Calu3 (cell line): ENCODE results near the gene TRIM71. TPM values are rescaled to one million over a fixed set of nuclear protein-coding genes. Genes with fewer than 3 reads are reported as not detected.

Source experiments
- BruUV-seq: library from RNA; stranded (reverse); fragments of 400-500 nt; replicated peaks from 2 replicates; lab custom pipeline; 2021; lab: Mats Ljungman, UMichigan
- CTCF ChIA-PET: fragments of 300-600 bp; sonication (Branson Sonifier 250); formaldehyde crosslinking; loops from one replicate; lab custom pipeline; 2022; ENCODE audit warnings: antibody characterized with exemption; lab: Charles Lee
- DNase-seq: peaks from one replicate; pipeline ENCODE4 v3.0.0; 2022
- H3K27ac Mint-ChIP-seq: one replicate; pipeline ENCODE4 v1.8.0; 2022; ENCODE audit warnings: mixed read lengths; ENCODE audit not compliant: unreplicated experiment
- H3K27me3 Mint-ChIP-seq: one replicate; pipeline ENCODE4 v1.8.0; 2022; ENCODE audit warnings: mixed read lengths; ENCODE audit not compliant: unreplicated experiment
- H3K36me3 Mint-ChIP-seq: one replicate; pipeline ENCODE4 v1.8.0; 2022; ENCODE audit warnings: mild to moderate bottlenecking, moderate library complexity, mixed read lengths; ENCODE audit not compliant: insufficient read depth, unreplicated experiment
- H3K4me1 Mint-ChIP-seq: one replicate; pipeline ENCODE4 v1.8.0; 2022; ENCODE audit warnings: mild to moderate bottlenecking, low read depth, mixed read lengths; ENCODE audit not compliant: unreplicated experiment
- H3K4me3 Mint-ChIP-seq: one replicate; pipeline ENCODE4 v1.8.0; 2022; ENCODE audit warnings: mild to moderate bottlenecking, low read depth, moderate library complexity, mixed read lengths; ENCODE audit not compliant: unreplicated experiment
- H3K9me3 Mint-ChIP-seq: one replicate; pipeline ENCODE4 v1.8.0; 2022; ENCODE audit warnings: low read depth, mixed read lengths; ENCODE audit not compliant: unreplicated experiment
- intact Hi-C: fragments of 100-400 bp; cut with micrococcal nuclease; formaldehyde crosslinking; loops from one replicate; pipeline ENCODE4 v1.10.0; 2022; ENCODE audit not compliant: unreplicated experiment
- total RNA-seq: library from RNA; stranded (reverse); gene quantifications from 2 replicates; pipeline ENCODE4 v1.2.3, GENCODE V29; 2022
- TF ChIP-seq, protein P1 (sequence below): fragments of 200-600 bp; IDR thresholded peaks from one replicate; pipeline ENCODE4 v1.8.0; 2022; ENCODE audit warnings: antibody characterized with exemption; ENCODE audit not compliant: unreplicated experiment

TRIM71 gene
- total RNA-seq, 1 experiment from 2014 or later: not detected

DNA sequence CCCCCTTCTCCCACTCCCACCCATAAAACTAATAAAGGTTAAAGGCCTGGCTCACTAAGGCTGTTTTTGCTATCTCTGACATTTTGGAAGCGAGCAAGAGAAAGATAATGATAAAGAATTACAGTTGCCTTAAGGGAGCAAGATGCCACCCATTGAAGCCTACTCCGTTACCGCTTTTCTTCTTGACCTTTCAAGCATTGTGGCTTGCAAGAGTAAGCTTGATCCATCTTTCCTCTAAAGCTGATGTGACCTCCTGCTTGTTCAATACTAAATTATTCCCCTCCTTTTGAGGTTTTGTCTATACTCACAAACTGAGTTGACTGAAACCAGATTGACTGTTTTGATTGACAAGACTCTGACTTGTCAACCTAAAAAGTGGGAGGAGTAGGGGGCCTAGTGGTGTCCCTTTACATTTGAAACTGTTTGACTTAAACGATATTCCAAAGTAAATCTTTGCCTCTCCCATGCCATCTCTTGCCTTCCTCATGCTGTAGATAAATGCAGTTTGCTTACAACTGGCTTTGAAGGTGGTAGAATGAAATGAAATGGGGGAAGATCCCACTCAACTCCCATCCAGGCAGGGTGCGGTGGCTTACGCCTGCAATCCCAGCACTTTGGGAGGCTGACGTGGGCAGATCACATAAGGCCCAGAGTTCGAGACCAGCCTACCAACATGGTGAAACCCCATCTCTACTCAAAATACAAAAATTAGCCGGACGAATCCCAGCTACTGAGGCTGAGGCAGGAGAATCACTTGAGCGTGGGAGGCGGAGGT lies 8.0 kb downstream of the TRIM71 start:
- Mint-ChIP-seq H3K27ac (no peak overlapping the region), H3K4me1 (no peaks in the 10 kb centered on the region), H3K4me3 (no peak overlapping the region), H3K27me3 (peaks cover 42% of the 10 kb centered on the region), H3K36me3 (no peaks in the 10 kb centered on the region), H3K9me3 (no peaks in the 10 kb centered on the region)
- no peak for DNase-seq
- intact Hi-C loops: no loop called here
- CTCF ChIA-PET: no interaction called here
- BruUV-seq: no TSS peak
- TF ChIP-seq, protein P1, sequence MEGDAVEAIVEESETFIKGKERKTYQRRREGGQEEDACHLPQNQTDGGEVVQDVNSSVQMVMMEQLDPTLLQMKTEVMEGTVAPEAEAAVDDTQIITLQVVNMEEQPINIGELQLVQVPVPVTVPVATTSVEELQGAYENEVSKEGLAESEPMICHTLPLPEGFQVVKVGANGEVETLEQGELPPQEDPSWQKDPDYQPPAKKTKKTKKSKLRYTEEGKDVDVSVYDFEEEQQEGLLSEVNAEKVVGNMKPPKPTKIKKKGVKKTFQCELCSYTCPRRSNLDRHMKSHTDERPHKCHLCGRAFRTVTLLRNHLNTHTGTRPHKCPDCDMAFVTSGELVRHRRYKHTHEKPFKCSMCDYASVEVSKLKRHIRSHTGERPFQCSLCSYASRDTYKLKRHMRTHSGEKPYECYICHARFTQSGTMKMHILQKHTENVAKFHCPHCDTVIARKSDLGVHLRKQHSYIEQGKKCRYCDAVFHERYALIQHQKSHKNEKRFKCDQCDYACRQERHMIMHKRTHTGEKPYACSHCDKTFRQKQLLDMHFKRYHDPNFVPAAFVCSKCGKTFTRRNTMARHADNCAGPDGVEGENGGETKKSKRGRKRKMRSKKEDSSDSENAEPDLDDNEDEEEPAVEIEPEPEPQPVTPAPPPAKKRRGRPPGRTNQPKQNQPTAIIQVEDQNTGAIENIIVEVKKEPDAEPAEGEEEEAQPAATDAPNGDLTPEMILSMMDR: no peak

DNA sequence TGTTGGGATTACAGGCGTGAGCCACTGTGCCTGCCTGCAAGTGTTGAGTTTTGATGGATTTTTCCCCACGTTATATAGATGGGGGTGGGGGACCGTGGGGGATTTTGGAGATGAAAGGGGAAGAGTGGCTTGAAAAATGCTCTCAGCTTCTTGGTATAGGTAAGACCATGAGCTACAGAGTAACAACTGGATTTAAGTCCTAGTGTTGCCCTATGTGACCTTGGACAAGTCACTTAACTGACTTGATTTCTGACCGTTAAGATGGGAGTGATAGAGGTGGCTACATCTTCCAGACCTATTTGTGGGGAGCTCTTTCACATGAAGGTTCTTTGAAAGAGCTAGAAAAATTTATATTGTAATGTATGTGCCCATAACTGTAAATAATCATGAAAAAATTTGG lies 13.3 kb downstream of the TRIM71 start:
- no TSS peak for BruUV-seq
- Mint-ChIP-seq H3K27ac (no peak overlapping the region), H3K9me3 (no peaks in the 10 kb centered on the region), H3K4me1 (no peaks in the 10 kb centered on the region), H3K27me3 (peaks cover 21% of the 10 kb centered on the region), H3K36me3 (no peaks in the 10 kb centered on the region), H3K4me3 (no peak overlapping the region)
- TF ChIP-seq, protein P1: no peak
- intact Hi-C loops: no loop called here
- CTCF ChIA-PET: interaction anchor here (0.5 kb wide), 1 partner anchor 244 kb away, joined by 3 read pairs; no protein-coding TSS in a partner anchor
- DNase-seq: no peak

DNA sequence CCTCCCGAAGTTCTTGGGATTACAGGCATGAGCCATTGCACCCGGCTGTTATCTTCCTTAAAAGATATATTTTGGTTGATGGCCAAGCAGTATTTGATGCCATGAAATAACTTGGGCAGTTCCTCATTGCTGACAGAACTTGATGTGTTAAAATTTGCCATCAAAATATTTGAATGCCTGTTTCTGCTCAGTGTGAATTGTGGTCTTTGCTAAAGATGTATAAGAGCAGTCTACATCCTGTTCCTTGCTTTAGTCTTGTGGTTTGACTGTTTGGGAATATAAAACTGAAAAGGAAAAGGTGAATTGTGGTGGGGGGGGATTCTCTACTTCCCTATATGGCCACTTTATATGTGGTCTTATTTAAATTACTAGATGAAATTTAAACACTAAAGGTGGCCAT lies 14.0 kb downstream of the TRIM71 start:
- Mint-ChIP-seq H3K4me3 (no peak overlapping the region), H3K9me3 (no peaks in the 10 kb centered on the region), H3K36me3 (no peaks in the 10 kb centered on the region), H3K27me3 (peaks cover 19% of the 10 kb centered on the region), H3K27ac (no peak overlapping the region), H3K4me1 (no peaks in the 10 kb centered on the region)
- CTCF ChIA-PET: no interaction called here
- TF ChIP-seq, protein P1: no peak
- no peak for DNase-seq
- no TSS peak for BruUV-seq
- intact Hi-C loops: no loop called here

DNA sequence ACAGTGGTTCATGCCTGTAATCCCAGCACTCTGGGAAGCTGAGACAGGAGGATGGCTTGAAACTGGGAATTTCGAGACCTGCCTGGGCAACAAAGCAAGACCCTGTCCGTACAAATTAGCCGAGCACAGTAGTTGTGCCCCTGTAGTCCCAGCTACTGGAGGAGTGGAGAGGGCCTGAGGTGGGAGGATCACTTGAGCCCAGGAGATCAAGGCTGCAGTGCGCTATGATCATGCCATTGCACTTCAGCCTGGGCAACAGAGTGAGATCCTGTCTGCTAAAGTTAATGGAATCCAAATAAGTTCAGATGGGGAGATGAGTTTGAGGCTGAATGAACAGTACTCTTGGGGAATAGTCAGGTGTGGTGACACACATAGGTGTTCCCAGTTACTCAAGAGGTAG lies 14.4 kb downstream of the TRIM71 start:
- CTCF ChIA-PET: no interaction called here
- H3K27ac Mint-ChIP-seq: no peak overlapping the region
- DNase-seq: no peak
- no peaks in the 10 kb centered on the region for H3K9me3 Mint-ChIP-seq
- H3K27me3 Mint-ChIP-seq: peaks cover 19% of the 10 kb centered on the region
- TF ChIP-seq, protein P1: no peak
- H3K4me1 Mint-ChIP-seq: no peaks in the 10 kb centered on the region
- H3K36me3 Mint-ChIP-seq: no peaks in the 10 kb centered on the region
- BruUV-seq: no TSS peak
- no peak overlapping the region for H3K4me3 Mint-ChIP-seq
- intact Hi-C loops: no loop called here
